IMR-90 (cell line): ENCODE data around the gene SLC26A3. TPM values are rescaled to one million over a fixed set of nuclear protein-coding genes. Genes with fewer than 3 reads are reported as not detected.
A peak's percentile ranks its signal among the peaks of the same experiment; 100 is the strongest.

Experiments
- ATAC-seq: fragments of 200-7000 bp; cut with Tn5 transposase; 2 replicates; pipeline ENCODE4 v1.9.1; 2020; ENCODE audit warnings: low read depth, mild to moderate bottlenecking, moderate library complexity
- BruUV-seq: library from RNA; stranded (reverse); fragments of 400-500 nt; replicated peaks from 2 replicates; lab custom pipeline; 2021; lab: Mats Ljungman, UMichigan
- CTCF ChIA-PET: fragments of 300-600 bp; formaldehyde crosslinking; extraction: SDS; loops from one replicate; lab custom pipeline; 2021; ENCODE audit warnings: antibody characterized with exemption; lab: Yijun Ruan, JAX
- POLR2A ChIA-PET: fragments of 300-600 bp; sonication (Branson Sonifier 250); formaldehyde crosslinking; loops from one replicate; lab custom pipeline; 2022; ENCODE audit warnings: antibody characterized with exemption; ENCODE audit not compliant: unreplicated experiment; lab: Charles Lee
- DNase-seq: peaks from one replicate; pipeline ENCODE4 v3.0.0; 2013
- H2AFZ ChIP-seq: replicated peaks from 2 replicates; pipeline ENCODE3; 2013; ENCODE audit warnings: low read length, mild to moderate bottlenecking; ENCODE audit not compliant: poor library complexity
- H2AK5ac ChIP-seq: 2 replicates; pipeline ENCODE4 v1.6.1; 2013; ENCODE audit warnings: low read depth, low read length, inconsistent platforms
- H2AK9ac ChIP-seq: replicated peaks from 2 replicates; pipeline ENCODE3; 2013; ENCODE audit warnings: mild to moderate bottlenecking, low read depth, low read length, moderate library complexity; ENCODE audit not compliant: poor library complexity
- H2BK120ac ChIP-seq: 2 replicates; pipeline ENCODE4 v1.6.1; 2013; ENCODE audit warnings: low read depth, low read length, inconsistent platforms
- H2BK15ac ChIP-seq: 3 replicates; pipeline ENCODE4 v1.6.1; 2013; ENCODE audit warnings: low read depth, low read length, inconsistent platforms
- H2BK20ac ChIP-seq: 2 replicates; pipeline ENCODE4 v1.6.1; 2013; ENCODE audit warnings: low read depth, mild to moderate bottlenecking, inconsistent platforms, low read length, moderate library complexity
- H2BK5ac ChIP-seq: 2 replicates; pipeline ENCODE4 v1.6.1; 2013; ENCODE audit warnings: mild to moderate bottlenecking, low read depth, low read length, inconsistent platforms; ENCODE audit not compliant: poor library complexity, severe bottlenecking
- H3K14ac ChIP-seq: replicated peaks from 2 replicates; pipeline ENCODE4 v1.6.1; 2013; ENCODE audit warnings: low read depth, low read length, inconsistent platforms
- H3K18ac ChIP-seq: 2 replicates; pipeline ENCODE4 v1.6.1; 2013; ENCODE audit warnings: low read depth, low read length, control low read depth
- H3K23ac ChIP-seq: 2 replicates; pipeline ENCODE4 v1.6.1; 2013; ENCODE audit warnings: low read depth, low read length, inconsistent platforms
- H3K27ac ChIP-seq: 2 replicates; pipeline ENCODE4 v1.5.1; 2013; ENCODE audit warnings: mild to moderate bottlenecking, control low read depth, low read length; ENCODE audit not compliant: insufficient read depth
- H3K27me3 ChIP-seq: 2 replicates; pipeline ENCODE4 v1.6.1; 2013; ENCODE audit warnings: low read length; ENCODE audit not compliant: control insufficient read depth, insufficient read depth
- H3K36me3 ChIP-seq: 2 replicates; pipeline ENCODE4 v1.6.1; 2013; ENCODE audit warnings: low read length, mixed read lengths; ENCODE audit not compliant: control insufficient read depth, insufficient read depth
- H3K4ac ChIP-seq: 2 replicates; pipeline ENCODE4 v1.6.1; 2013; ENCODE audit warnings: low read depth, low read length, inconsistent platforms
- H3K4me1 ChIP-seq: 2 replicates; pipeline ENCODE4 v1.6.1; 2013; ENCODE audit warnings: low read length, mixed read lengths; ENCODE audit not compliant: control insufficient read depth, insufficient read depth
- H3K4me2 ChIP-seq: 2 replicates; pipeline ENCODE4 v1.6.1; 2013; ENCODE audit warnings: low read depth, mild to moderate bottlenecking, control low read depth, low read length, moderate library complexity
- H3K4me3 ChIP-seq: 2 replicates; pipeline ENCODE4 v1.5.1; 2013; ENCODE audit warnings: low read depth, mild to moderate bottlenecking, control low read depth, low read length, moderate library complexity; ENCODE audit not compliant: insufficient read depth
- H3K56ac ChIP-seq: 2 replicates; pipeline ENCODE4 v1.6.1; 2013; ENCODE audit warnings: low read length, inconsistent platforms; ENCODE audit not compliant: insufficient read depth; ENCODE audit errors: extremely low read depth
- H3K79me1 ChIP-seq, 2 experiments: 2 replicates each; pipeline ENCODE4 v1.6.1; 2013; ENCODE audit warnings: low read length in 2 of 2, inconsistent platforms in 1 of 2, low read depth in 1 of 2
- H3K9ac ChIP-seq: 2 replicates; pipeline ENCODE4 v1.6.1; 2013; ENCODE audit warnings: low read depth, low read length, control low read depth
- H3K9me1 ChIP-seq: 2 replicates; pipeline ENCODE4 v1.6.1; 2013; ENCODE audit warnings: low read length, inconsistent platforms; ENCODE audit not compliant: insufficient read depth
- H3K9me3 ChIP-seq: 2 replicates; pipeline ENCODE4 v1.6.1; 2013; ENCODE audit warnings: low read length; ENCODE audit not compliant: control insufficient read depth, insufficient read depth
- H4K20me1 ChIP-seq: 2 replicates; pipeline ENCODE4 v1.6.1; 2013; ENCODE audit warnings: low read length, inconsistent platforms; ENCODE audit not compliant: insufficient read depth
- H4K5ac ChIP-seq: 2 replicates; pipeline ENCODE4 v1.6.1; 2013; ENCODE audit warnings: mild to moderate bottlenecking, low read depth, low read length, control low read depth
- H4K8ac ChIP-seq, 2 experiments: 2 replicates each; pipeline ENCODE4 v1.6.1; 2013; ENCODE audit warnings: low read depth in 2 of 2, low read length in 2 of 2, control low read depth in 1 of 2, inconsistent platforms in 1 of 2
- H4K91ac ChIP-seq: 2 replicates; pipeline ENCODE4 v1.6.1; 2013; ENCODE audit warnings: low read depth, low read length, inconsistent platforms; ENCODE audit not compliant: insufficient read depth
- BHLHE40 ChIP-seq: fragments of 150-350 bp; IDR thresholded peaks from 2 replicates; pipeline ENCODE4 v1.6.1; 2016; ENCODE audit warnings: mild to moderate bottlenecking, low read depth, low read length
- CHD1 ChIP-seq: IDR thresholded peaks from 2 replicates; pipeline ENCODE4 v1.6.1; 2012; ENCODE audit warnings: low read depth, low read length, improper control_type of control experiment
- USF2 ChIP-seq: fragments of 150-350 bp; IDR thresholded peaks from 2 replicates; pipeline ENCODE4 v1.6.1; 2017; ENCODE audit warnings: mild to moderate bottlenecking, antibody characterized with exemption, low read length, low read depth
- WGBS, 2 experiments: methylation state at CpG; one replicate each; pipeline versions ENCODE4 v1.1.5 to v1.1.7; 2013; ENCODE audit warnings: missing lambda C conversion rate in 2 of 2; ENCODE audit not compliant: insufficient read length in 1 of 2; ENCODE audit errors: extremely low coverage in 2 of 2; 5-methylcytosine and 5-hydroxymethylcytosine counted together
- dilution Hi-C: fragments of 300-500 bp; cut with HindIII; formaldehyde crosslinking; loops from one replicate; pipeline ENCODE4 v1.14.3; 2018; ENCODE audit warnings: low sequenced_read_pairs; ENCODE audit not compliant: unreplicated experiment
- in situ Hi-C: fragments of 300-500 bp; cut with MboI; formaldehyde crosslinking; loops from 3 replicates; pipeline ENCODE4 v1.14.3; 2019; ENCODE audit warnings: low sequenced_read_pairs, inconsistent platforms, mixed read lengths
- intact Hi-C: fragments of 100-400 bp; cut with micrococcal nuclease; formaldehyde crosslinking; loops from 2 replicates; pipeline ENCODE4 v1.10.0; 2022
- polyA plus RNA-seq, 3 experiments: library from polyadenylated mRNA; depleted of rRNA; stranded (reverse); fragments of >200 nt; gene quantifications; 2 replicates each; pipeline ENCODE4 v1.2.3, GENCODE V29; 2012; ENCODE audit warnings: low replicate concordance in 1 of 3
- total RNA-seq: library from RNA; depleted of rRNA; stranded (reverse); fragments of >200 nt; gene quantifications from 2 replicates; pipeline ENCODE4 v1.2.3, GENCODE V29; 2012; rRNA removed

The SLC26A3 gene
- total and polyA plus RNA-seq, 2 of the 4 experiments (the other 2 are of a cell fraction): not detected

DNA sequence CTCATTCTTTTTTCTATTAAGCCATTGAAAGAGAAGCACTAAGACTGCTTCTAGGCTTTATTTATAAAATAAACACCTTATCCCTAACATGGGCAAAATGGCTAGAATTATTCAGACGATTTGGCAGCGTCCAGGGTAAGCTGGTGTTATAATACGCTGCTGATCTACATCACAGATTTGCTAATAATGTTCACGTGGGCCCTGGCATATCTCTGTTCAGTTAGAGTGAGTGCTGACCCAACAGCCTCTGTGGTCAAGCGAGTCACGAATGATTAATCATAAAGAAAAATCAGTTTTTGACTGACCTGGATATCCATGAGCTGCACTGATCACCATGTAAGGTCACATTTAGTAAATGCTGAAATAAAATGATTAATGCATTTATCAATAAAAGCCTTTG, 87.5 kb downstream of the SLC26A3 start:
- Histone ChIP-seq H4K8ac (no peak overlapping the region), H3K56ac (no peak overlapping the region), H2AK5ac (no peak overlapping the region), H3K27me3 (no peaks in the 10 kb centered on the region), H3K36me3 (no peaks in the 10 kb centered on the region), H2BK5ac (no peak overlapping the region), H3K18ac (no peak overlapping the region), H3K4ac (no peak overlapping the region), H3K14ac (no peak overlapping the region), H4K5ac (no peak overlapping the region), H2BK15ac (no peak overlapping the region), H4K91ac (no peak overlapping the region), H2BK20ac (no peak overlapping the region), H3K79me1 (no peaks in the 10 kb centered on the region), H3K4me3 (no peak overlapping the region), H3K4me2 (no peak overlapping the region), H3K27ac (no peak overlapping the region), H3K4me1 (peaks cover 2% of the 10 kb centered on the region; the same call in 1 of the 2 replicates), H2AFZ (no peak overlapping the region), H3K23ac (no peak overlapping the region), H2AK9ac (no peak overlapping the region), H3K9me3 (no peaks in the 10 kb centered on the region), H3K9me1 (no peaks in the 10 kb centered on the region), H2BK120ac (no peak overlapping the region), H3K9ac (no peak overlapping the region), H4K20me1 (no peaks in the 10 kb centered on the region)
- POLR2A ChIA-PET: no interaction called here
- intact Hi-C loops: no loop called here
- no TSS peak for BruUV-seq
- in situ Hi-C loops: no loop called here
- CTCF ChIA-PET: no interaction called here
- no CpG with 5 or more reads among the region's 6 CpGs for WGBS, 2 experiments
- DNase-seq (peak; percentile 57), ATAC-seq (peak; percentile 27; the same call in 1 of the 2 replicates)
- dilution Hi-C loops: loop anchor here (25.0 kb wide), 1 partner anchor 253 kb away; the partner anchor contains the start of gene GPR22
- TF ChIP-seq USF2 (peak; percentile 72), BHLHE40 (peak; percentile 21; the same call in 1 of the 2 replicates), CHD1 (no peak)

Other genes with a start within 250 kb of the SLC26A3 start
- 27.4 and 35.8 TPM in 2 replicates for gene COG5, start 239.3 kb downstream of the SLC26A3 start, total RNA-seq
- gene COG5, start 239.3 kb downstream of the SLC26A3 start, polyA plus RNA-seq (2012; rRNA removed): 15.7 and 18.5 TPM in 2 replicates
- gene DUS4L, start 239.3 kb downstream of the SLC26A3 start, total RNA-seq: 6.6 and 8.6 TPM in 2 replicates
- 3.3 and 4.2 TPM in 2 replicates for gene DUS4L, start 239.3 kb downstream of the SLC26A3 start, polyA plus RNA-seq (2012; rRNA removed)
- 33.0 and 119 TPM in 2 replicates for gene BCAP29, start 223.0 kb downstream of the SLC26A3 start, total RNA-seq
- gene BCAP29, start 223.0 kb downstream of the SLC26A3 start, polyA plus RNA-seq (2012; rRNA removed): 21.1 and 35.1 TPM in 2 replicates
- gene SLC26A4, start 142.4 kb downstream of the SLC26A3 start, total RNA-seq: 0.56 and 1.1 TPM in 2 replicates
- 0.09 and 0.20 TPM in 2 replicates for gene SLC26A4, start 142.4 kb downstream of the SLC26A3 start, polyA plus RNA-seq (2012; rRNA removed)
- 15.6 and 20.3 TPM in 2 replicates for gene CBLL1, start 59.1 kb downstream of the SLC26A3 start, total RNA-seq
- gene CBLL1, start 59.1 kb downstream of the SLC26A3 start, polyA plus RNA-seq (2012; rRNA removed): 19.0 and 19.7 TPM in 2 replicates
- 120 and 361 TPM in 2 replicates for gene DLD, start 88.0 kb upstream of the SLC26A3 start, total RNA-seq
- 86.2 and 121 TPM in 2 replicates for gene DLD, start 88.0 kb upstream of the SLC26A3 start, polyA plus RNA-seq (2012; rRNA removed)
- 117 TPM in 2 replicates for gene LAMB1, start 199.9 kb upstream of the SLC26A3 start, total RNA-seq
- 97.5 and 114 TPM in 2 replicates for gene LAMB1, start 199.9 kb upstream of the SLC26A3 start, polyA plus RNA-seq (2012; rRNA removed)